Measurements from ENCODE around the gene RTBDN. TPM values are rescaled to one million over a fixed set of nuclear protein-coding genes. Genes with fewer than 3 reads are reported as not detected.

The RTBDN gene
- total RNA-seq, 4 donors from 2014 or later: not detected

DNA sequence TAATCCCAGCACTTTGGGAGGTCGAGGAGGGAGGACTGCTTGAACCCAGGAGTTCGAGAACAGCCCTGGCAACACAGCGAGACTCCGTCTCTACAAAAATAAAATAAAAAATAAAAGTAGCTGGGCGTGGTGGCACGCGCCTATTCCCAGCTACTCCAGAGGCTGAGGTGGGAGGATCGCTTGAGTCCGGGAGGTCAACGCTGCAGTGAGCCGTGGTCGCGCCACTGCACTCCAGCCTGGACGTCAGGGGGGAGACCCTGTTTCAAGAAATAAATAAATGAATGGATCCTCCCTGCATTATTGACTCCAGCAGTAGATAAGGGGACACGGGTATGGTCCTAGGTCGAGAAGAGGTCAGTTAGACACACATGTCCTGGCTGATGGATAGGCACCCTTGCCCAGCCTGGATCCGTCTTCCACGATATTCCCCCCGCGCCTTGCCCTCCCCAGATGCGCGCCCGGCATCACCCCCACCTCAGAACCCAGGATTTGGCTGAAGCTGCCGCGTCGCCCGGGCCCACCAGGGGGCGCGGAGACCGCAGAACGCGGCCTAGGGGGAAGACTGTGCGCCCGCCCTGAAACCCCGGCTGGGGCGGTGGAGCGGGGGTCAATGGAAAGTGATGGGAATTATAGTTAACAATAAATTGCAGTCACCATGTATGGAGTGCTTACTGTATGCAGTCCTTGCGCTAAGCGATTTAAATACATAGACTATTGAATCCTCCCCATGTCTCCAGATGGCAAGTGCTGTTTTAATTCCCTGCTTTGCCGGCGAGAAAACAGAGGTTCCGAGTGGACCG, 57.0 kb downstream of the RTBDN start:
- WGBS, 2 donors (ENCODE audit: low coverage in 1 of 2): 3% methylated on average over 43 of the region's 43 CpGs; no CpG with 5 or more reads in 1 of the 2 donors
- Histone ChIP-seq H3K27ac (peak overlapping the region; percentile 91 to 94 (median 94)), H3K4me3 (peak overlapping the region; percentile 27 to 59 (median 46)), H3K36me3 (no peaks in the 10 kb centered on the region), H3K4me1 (peaks cover 12 to 54% (median 35%) of the 10 kb centered on the region in 4 donors), H3K9me3 (no peaks in the 10 kb centered on the region), H3K27me3 (no peaks in the 10 kb centered on the region)
- no peak for TF ChIP-seq EP300 (IDR thresholded peaks at IDR 0.05; ENCODE audit: low read depth)
- peak; percentile 19 to 66 (median 49) for TF ChIP-seq POLR2AphosphoS5 (IDR thresholded peaks at IDR 0.05)
- no peak for TF ChIP-seq POLR2A (IDR thresholded peaks at IDR 0.05)
- TF ChIP-seq, protein P1, sequence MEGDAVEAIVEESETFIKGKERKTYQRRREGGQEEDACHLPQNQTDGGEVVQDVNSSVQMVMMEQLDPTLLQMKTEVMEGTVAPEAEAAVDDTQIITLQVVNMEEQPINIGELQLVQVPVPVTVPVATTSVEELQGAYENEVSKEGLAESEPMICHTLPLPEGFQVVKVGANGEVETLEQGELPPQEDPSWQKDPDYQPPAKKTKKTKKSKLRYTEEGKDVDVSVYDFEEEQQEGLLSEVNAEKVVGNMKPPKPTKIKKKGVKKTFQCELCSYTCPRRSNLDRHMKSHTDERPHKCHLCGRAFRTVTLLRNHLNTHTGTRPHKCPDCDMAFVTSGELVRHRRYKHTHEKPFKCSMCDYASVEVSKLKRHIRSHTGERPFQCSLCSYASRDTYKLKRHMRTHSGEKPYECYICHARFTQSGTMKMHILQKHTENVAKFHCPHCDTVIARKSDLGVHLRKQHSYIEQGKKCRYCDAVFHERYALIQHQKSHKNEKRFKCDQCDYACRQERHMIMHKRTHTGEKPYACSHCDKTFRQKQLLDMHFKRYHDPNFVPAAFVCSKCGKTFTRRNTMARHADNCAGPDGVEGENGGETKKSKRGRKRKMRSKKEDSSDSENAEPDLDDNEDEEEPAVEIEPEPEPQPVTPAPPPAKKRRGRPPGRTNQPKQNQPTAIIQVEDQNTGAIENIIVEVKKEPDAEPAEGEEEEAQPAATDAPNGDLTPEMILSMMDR (IDR thresholded peaks at IDR 0.05): peak; percentile 95 to 99 (median 98)
- peak; percentile 87 for DNase-seq
- in situ Hi-C loops (cut with MboI; ENCODE audit: low pct_ligation_motif_present in 1 of 4, low pct_unique_long_range_greater_than_20kb in 1 of 4, low sequenced_read_pairs in 3 of 4): no loop called here
- intact Hi-C loops (cut with DNase I; ENCODE audit: low total_unique reads): loop anchor here (1.0 kb wide), 1 partner anchor 19 kb away; no protein-coding TSS in a partner anchor

Small RNA genes lying within 50 kb of the gene (small RNA-seq; reads per million reads assigned to genes)
- gene MIR5684: 0 to 0.14 (median 0) reads per million in 4 donors
- 0 reads per million in 4 donors for gene MIR6794

Other genes with a start within 250 kb of the RTBDN start
- gene ZNF490, start 223.8 kb downstream of the RTBDN start, total RNA-seq: 10 to 100 TPM in 2 of 4 donors, 1 to 10 TPM in 2; 6.7 to 54.9 (median 10.8) TPM
- 10 to 100 TPM; 17.5 to 83.0 (median 24.9) TPM for gene ZNF791, start 223.7 kb downstream of the RTBDN start, total RNA-seq
- 100 to 1,000 TPM in 1 of 4 donors, 10 to 100 TPM in 3; 52.4 to 272 (median 70.1) TPM for gene MAN2B1, start 167.8 kb downstream of the RTBDN start, total RNA-seq
- 10 to 100 TPM in 1 of 4 donors, 1 to 10 TPM in 2, not detected in 1; 7.6 to 36.3 (median 9.4) TPM for gene WDR83, start 167.8 kb downstream of the RTBDN start, total RNA-seq
- gene DHPS, start 152.7 kb downstream of the RTBDN start, total RNA-seq: 100 to 1,000 TPM; 117 to 139 (median 128) TPM
- gene GNG14, start 146.6 kb downstream of the RTBDN start, total RNA-seq: not detected
- 1 to 10 TPM; 3.2 to 8.1 (median 4.9) TPM for gene FBXW9, start 137.9 kb downstream of the RTBDN start, total RNA-seq
- 100 to 1,000 TPM in 1 of 4 donors, 10 to 100 TPM in 3; 39.2 to 128 (median 62.7) TPM for gene TNPO2, start 110.6 kb downstream of the RTBDN start, total RNA-seq
- 100 to 1,000 TPM; 295 to 760 (median 327) TPM for gene TRIR, start 99.9 kb downstream of the RTBDN start, total RNA-seq
- gene GET3, start 97.1 kb downstream of the RTBDN start, total RNA-seq: 10 to 100 TPM; 18.3 to 75.2 (median 43.6) TPM
- gene BEST2, start 82.8 kb downstream of the RTBDN start, total RNA-seq: 100 to 1,000 TPM; 121 to 325 (median 141) TPM
- gene HOOK2, start 59.0 kb downstream of the RTBDN start, total RNA-seq: 100 to 1,000 TPM; 138 to 387 (median 215) TPM
- gene JUNB, start 43.1 kb downstream of the RTBDN start, total RNA-seq: 100 to 1,000 TPM; 386 to 857 (median 664) TPM
- 100 to 1,000 TPM; 172 to 357 (median 198) TPM for gene PRDX2, start 32.8 kb downstream of the RTBDN start, total RNA-seq
- gene THSD8, start 32.5 kb downstream of the RTBDN start, total RNA-seq: 1 to 10 TPM in 1 of 4 donors, not detected in 3; 1.6 TPM
- 10 to 100 TPM in 1 of 4 donors, 1 to 10 TPM in 2, not detected in 1; 2.7 to 17.5 (median 4.0) TPM for gene RNASEH2A, start 28.0 kb downstream of the RTBDN start, total RNA-seq
- 1 to 10 TPM in 1 of 4 donors, under 1 TPM in 2, not detected in 1; 0.64 to 2.4 (median 0.82) TPM for gene MAST1, start 3.9 kb upstream of the RTBDN start, total RNA-seq
- gene DNASE2, start 46.9 kb upstream of the RTBDN start, total RNA-seq: 10 to 100 TPM; 24.6 to 34.4 (median 34.4) TPM
- under 1 TPM in 1 of 4 donors, not detected in 3; 0.32 TPM for gene KLF1, start 52.6 kb upstream of the RTBDN start, total RNA-seq
- 10 to 100 TPM in 3 of 4 donors, 1 to 10 TPM in 1; 1.9 to 43.4 (median 33.2) TPM for gene GCDH, start 56.6 kb upstream of the RTBDN start, total RNA-seq
- gene SYCE2, start 84.7 kb upstream of the RTBDN start, total RNA-seq: under 1 TPM in 1 of 4 donors, not detected in 3; 0.68 TPM
- 10 to 100 TPM; 18.0 to 40.8 (median 32.6) TPM for gene FARSA, start 99.1 kb upstream of the RTBDN start, total RNA-seq
- gene CALR, start 104.0 kb upstream of the RTBDN start, total RNA-seq: 100 to 1,000 TPM; 181 to 444 (median 317) TPM
- gene RAD23A, start 111.3 kb upstream of the RTBDN start, total RNA-seq: 10 to 100 TPM; 57.9 to 87.9 (median 75.9) TPM
- 10 to 100 TPM; 28.6 to 55.0 (median 33.6) TPM for gene GADD45GIP1, start 122.6 kb upstream of the RTBDN start, total RNA-seq
- gene DAND5, start 135.0 kb upstream of the RTBDN start, total RNA-seq: under 1 TPM in 2 of 4 donors, not detected in 2; 0.27 to 0.32 TPM
- gene NFIX, start 160.9 kb upstream of the RTBDN start, total RNA-seq: 10 to 100 TPM; 25.4 to 53.1 (median 29.3) TPM

All from transverse colon (tissue), 4 donors.